Measurements from ENCODE around the gene TNNT3.

DNA sequence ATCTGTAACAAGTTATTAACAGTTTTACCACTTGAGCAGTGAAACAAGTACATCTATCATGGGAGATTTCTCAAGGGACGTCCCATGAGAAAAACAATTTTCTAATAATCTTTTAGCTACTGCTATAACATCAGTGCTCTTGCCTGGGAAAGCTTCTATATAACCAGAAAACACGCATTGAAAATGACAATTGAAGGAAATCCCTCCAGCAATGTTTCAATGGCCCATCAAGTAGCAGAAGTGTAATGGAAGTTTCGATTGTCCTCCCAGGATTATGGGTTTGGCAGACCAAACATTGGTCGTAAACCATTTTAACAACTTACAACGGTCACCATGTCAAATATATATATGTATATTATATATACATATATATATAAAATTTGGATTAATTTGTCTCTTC, 19.8 kb upstream of the TNNT3 start:
- TF ChIP-seq POLR2A (IDR thresholded peaks at IDR 0.05; ENCODE audit: borderline replicate concordance, extremely low read depth, insufficient read depth, insufficient read length): no peak
- TF ChIP-seq, protein P1, sequence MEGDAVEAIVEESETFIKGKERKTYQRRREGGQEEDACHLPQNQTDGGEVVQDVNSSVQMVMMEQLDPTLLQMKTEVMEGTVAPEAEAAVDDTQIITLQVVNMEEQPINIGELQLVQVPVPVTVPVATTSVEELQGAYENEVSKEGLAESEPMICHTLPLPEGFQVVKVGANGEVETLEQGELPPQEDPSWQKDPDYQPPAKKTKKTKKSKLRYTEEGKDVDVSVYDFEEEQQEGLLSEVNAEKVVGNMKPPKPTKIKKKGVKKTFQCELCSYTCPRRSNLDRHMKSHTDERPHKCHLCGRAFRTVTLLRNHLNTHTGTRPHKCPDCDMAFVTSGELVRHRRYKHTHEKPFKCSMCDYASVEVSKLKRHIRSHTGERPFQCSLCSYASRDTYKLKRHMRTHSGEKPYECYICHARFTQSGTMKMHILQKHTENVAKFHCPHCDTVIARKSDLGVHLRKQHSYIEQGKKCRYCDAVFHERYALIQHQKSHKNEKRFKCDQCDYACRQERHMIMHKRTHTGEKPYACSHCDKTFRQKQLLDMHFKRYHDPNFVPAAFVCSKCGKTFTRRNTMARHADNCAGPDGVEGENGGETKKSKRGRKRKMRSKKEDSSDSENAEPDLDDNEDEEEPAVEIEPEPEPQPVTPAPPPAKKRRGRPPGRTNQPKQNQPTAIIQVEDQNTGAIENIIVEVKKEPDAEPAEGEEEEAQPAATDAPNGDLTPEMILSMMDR (IDR thresholded peaks at IDR 0.05 in 2 of 3, conservative IDR thresholded peaks at IDR 0.05 in 1 of 3; ENCODE audit: borderline replicate concordance in 1 of 3, insufficient read depth in 1 of 3, low read depth in 2 of 3, low read length in 2 of 3): no peak
